Stimulated activated CD4-positive, alpha-beta T cell treated with anti-CD3 and anti-CD28 coated beads, Interleukin-4, amount 100 ng/mL, for 24 hours (primary cell): ENCODE measurements around the gene GPR55.
"Not testable (repeated sequence)": the region's sequence is repeated elsewhere in the genome, so short reads cannot be mapped to it uniquely, and the experiment has no call there.

Experiments
- DNase-seq: peaks from one replicate; pipeline ENCODE4 v3.0.0-alpha.2; 2020

GPR55 gene, protein sequence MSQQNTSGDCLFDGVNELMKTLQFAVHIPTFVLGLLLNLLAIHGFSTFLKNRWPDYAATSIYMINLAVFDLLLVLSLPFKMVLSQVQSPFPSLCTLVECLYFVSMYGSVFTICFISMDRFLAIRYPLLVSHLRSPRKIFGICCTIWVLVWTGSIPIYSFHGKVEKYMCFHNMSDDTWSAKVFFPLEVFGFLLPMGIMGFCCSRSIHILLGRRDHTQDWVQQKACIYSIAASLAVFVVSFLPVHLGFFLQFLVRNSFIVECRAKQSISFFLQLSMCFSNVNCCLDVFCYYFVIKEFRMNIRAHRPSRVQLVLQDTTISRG

GRCh38 chr2:230924470-230925341 lies at the start of gene GPR55:
Gene GPR55 (minus strand): TSS chr2:230925242. CDS start chr2:230910962, 14,280 bp downstream.
- peak; percentile 83 for DNase-seq

GRCh38 chr2:230974096-230974913 lies 49.3 kb upstream of the GPR55 start:
- DNase-seq = peak; percentile 77

GRCh38 chr2:230972046-230972445 lies 47.0 kb upstream of the GPR55 start:
- DNase-seq = no peak

DNA sequence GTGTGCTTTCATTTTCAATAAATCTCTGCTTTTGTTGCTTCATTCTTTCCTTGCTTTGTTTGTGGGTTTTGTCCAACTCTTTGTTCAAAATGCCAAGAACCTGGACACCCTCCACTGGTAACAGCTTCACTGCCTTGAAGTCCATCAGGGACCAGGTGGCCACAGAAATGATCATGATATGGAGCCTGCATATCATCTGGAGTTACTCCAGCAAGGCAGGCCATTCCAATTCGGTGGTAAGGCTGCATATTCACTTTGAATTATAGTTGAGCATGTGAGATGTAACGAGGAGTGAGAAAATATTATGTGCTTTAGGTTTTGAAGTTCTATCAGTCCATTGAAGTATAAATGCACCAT lies 44.6 kb upstream of the GPR55 start:
- no peak for DNase-seq

DNA sequence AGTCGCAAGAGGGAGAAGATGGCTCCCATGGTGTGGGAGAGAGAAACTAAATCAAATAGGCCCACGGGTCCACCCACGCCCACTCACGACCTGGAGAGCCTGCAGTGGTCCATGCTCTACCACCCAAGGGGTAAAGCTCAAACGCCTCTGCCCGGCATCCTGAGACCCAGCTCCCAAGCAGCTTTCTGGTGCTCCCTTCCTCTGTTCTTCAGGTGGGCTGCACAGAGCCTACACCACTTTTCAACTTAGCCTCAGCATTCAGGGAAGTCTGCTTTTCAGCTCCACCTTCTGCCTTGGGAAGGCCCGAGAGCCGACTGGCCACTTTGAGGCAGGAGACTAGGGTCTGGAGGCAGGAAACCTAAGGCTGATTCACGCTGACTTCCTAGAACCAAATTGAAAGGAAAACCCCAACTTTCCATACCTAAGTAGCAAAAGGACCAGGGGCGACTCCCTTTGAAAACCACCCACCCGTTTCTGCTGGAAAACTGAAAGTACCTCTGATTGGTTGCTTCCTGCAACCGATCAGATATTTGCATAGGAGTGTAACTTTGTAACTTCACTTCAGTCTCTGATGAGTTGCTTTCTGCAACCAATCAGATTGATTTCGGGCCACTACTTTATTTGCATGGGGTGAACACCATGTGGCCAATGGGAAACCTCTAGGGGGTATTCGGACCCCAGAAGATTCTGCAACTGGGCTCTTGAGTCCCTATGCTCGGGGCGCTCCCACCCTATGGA lies 44.0 kb upstream of the GPR55 start:
- no peak for DNase-seq

GRCh38 chr2:230968314-230968713 lies 43.3 kb upstream of the GPR55 start:
- not testable (repeated sequence) for DNase-seq

DNA sequence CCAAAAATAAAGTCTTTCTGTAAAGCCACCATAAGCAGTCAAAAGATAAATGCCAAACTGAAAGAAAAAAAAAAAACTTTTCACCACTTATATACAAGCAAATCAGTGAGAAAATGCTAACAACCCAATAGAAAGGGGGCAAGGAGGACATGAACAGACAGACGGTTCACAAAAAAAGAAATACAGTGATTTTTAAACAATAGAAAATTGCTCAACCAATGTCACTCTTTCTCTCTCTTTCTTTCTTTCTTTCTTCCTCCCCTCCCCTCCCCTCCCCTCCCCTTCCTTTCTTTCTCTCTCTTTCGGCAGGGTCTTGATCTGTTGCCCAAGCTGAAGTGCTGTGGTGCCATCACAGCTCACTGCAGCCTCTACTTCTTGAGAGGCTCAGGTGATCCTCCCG lies 42.1 kb upstream of the GPR55 start:
- DNase-seq = no peak

DNA sequence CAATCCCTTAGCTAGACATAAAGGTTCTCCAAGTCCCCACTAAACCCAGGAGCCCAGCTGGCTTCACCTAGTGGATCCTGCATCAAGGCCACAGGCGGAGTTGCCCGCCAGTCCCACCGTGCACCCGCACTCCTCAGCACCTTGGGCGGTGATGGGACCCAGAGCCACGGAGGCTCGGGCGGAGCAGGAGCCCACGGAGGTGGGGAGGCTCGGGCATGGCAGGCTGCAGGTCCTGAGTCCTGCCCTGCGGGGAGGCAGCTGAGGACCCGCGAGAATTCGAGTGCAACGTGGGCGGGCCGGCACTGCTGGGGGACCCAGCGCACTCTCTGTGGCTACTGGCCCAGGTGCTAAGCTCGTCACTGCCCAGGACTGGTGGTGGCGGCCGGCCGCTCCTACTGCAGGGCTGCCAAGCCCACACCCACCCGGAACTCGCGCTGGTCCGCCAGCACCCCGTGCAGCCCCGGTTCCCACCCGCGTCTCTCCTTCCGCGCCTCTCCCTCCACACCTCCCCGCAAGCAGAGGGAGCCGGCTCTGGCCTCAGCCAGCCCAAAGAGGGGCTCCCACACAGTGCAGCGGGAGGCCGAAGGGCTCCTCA lies 39.2 kb upstream of the GPR55 start:
- no peak for DNase-seq

- no peak for DNase-seq
Measured at GRCh38 chr2:230961091-230961491, 36.0 kb upstream of the GPR55 start.

- no peak for DNase-seq
Measured at GRCh38 chr2:230960026-230960425, 35.0 kb upstream of the GPR55 start.

- no peak for DNase-seq
Measured at GRCh38 chr2:230958820-230959756, 34.0 kb upstream of the GPR55 start.

DNA sequence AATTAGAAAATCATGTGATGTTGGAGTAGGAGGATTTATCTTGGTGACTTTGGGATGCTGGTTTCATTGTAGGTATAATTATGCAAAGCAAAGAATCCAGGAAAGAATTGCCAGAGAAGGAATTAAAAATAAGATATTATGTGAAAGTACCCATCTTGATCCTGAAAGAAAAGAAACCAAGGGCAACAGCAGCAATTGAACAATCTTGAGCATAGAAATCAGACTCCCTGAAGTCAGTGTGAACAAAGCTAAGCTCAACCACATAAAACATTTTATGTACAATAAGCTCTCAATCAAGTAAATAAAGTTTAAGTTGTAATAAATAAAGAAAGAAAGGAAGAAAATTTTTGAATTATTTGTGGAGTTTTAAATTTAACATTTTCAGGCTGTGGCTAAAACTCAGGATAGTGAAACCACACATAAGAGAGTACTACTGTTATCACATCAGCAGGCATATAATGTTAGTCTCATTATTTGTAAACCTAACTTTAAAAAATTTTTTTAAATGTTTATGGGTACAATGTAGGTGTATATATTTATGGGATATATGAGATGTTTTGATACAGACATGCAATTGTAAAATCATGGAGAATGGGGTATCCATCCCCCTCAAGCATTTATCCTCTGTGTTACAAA lies 32.8 kb upstream of the GPR55 start:
- DNase-seq = no peak

DNA sequence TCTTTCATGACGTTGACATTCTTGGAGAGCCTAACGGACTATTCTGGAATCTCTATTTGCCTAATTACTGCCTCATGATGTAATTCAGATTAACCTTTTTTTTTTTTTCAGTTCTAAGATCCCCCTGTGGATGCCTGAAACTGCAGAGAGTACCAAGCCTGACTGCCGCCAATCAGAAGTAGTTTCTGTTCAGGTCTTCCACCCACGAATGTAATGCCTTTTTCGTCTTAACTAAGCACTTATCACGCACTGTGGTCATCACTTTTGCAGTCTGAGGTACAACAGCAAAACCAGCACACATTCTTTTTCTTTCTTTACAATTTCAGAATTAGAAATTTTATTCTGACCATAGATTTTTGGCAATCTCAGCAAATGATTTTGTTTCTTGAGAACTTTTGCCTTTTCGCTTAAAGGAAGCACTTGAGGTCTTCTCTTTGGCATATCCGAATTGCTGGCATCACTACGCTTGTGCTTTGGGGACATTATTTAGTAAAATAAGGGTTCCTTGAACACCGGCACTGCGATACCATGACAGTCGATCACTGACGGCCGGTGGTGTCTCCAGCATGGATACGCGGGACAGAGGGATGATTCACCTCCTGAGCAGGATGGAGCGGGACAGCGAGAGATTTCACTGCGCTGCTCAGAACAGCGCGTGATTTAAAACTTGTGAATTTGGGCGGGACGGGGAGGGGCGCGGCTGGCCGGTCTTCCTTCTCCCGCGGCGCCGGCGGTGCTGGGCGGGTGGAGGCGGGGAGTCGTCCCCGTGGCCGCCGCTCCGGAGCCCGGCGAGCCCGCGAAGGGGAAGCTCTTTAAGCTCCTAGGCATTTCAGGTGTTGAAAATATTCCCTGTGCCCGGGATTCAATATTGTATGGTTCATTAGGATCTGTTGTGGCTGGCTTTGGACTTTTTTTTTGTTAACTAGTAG lies 32.0 kb upstream of the GPR55 start:
- DNase-seq = peak; percentile 62

DNA sequence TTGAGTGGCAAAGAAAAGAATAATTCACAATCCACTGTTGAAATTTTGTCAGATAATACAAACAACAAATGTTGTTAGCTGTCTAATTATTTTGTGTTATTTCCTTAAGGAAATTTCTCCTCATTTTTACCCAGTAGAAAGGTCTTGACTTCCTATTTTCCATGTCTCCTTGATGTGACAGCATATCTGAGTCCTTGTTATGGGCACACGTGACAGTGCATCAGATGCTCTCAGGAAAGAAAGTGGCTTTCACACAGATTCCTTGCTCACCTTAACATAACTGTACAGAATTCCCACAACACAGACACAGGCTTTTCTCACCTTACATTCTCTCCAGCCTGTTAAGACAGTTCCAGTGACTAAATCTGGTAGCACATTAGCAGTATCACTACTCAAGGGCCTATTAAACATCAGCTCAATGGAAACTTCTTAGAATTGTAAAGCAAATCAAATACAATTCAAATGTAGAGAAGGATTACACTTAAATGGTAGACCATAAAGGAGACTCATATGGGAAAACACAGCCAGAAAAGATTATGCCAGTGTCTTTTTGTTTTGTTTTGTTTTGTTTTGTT lies 30.2 kb upstream of the GPR55 start:
- no peak for DNase-seq

GRCh38 chr2:230954746-230955145 lies 29.7 kb upstream of the GPR55 start:
- DNase-seq = no peak

DNA sequence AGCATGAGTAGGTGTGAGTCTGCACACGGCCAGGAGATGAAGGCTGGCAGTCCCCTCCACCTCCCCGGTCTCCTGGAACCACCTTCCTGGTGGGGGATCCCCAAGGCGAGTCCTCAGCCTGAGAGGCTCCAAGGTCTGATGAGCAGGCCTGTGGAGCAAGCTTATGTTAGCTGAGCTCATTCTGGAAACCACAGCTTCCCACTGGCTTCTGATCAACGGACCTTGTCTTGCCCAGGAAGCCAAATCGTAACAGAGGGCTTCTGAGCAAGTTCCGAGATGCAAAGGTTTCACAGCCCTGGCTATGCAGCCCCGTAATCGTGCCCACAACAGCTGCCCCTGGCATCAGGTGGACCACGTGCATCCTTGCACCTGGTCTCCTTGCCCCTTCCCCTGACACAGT lies 28.8 kb upstream of the GPR55 start:
- no peak for DNase-seq

DNA sequence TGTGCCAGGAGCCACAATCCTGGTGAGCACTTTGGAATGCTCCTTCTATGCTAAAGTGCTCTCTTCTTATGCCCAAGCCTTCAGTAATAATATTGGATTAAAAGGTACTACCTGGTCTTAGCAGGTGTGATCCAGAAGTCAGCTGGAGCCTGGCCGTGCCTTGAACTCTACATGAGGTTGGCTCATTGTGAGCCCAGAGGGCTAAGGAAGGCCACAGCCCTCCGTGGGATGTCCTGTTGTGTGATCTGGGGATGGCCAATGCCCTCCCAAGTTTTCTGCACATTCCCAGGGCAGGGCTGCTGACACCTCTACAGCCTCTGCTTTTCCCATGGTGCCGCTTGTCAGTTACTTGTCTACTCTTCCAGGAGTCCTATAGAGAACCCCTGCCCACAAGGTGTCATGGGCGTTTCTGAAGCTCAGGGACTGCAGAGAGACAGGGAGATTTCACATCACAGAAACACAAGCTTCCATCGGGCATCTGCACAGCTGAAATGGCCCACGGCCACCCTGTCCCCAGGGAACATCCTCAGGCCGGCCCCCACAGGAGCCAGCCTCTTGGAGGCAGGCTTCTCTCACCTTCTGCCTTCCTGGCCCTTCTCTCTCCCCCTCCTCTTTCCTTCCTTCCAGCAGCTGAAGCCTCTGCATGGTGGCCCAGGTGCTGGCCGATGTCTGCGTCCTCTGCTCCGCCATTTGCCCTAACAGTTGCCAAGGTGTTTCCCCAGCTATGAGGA lies 27.3 kb upstream of the GPR55 start:
- DNase-seq = no peak

- DNase-seq = no peak
Measured at GRCh38 chr2:230951396-230951795, 26.4 kb upstream of the GPR55 start.
